Epithelial cell of proximal tubule (primary cell): ENCODE measurements around the gene ARMS2. TPM values are rescaled to one million over a fixed set of nuclear protein-coding genes. Genes with fewer than 3 reads are reported as not detected.

Source experiments
- DNase-seq: peaks from one replicate; pipeline ENCODE4 v3.0.0-alpha.2; 2011; ENCODE audit warnings: low read depth
- H3K4me3 ChIP-seq: 2 replicates; pipeline ENCODE4 v1.5.1; 2011; ENCODE audit warnings: low read depth, mild to moderate bottlenecking, low read length
- CTCF ChIP-seq: conservative IDR thresholded peaks from 2 replicates; pipeline ENCODE4 v1.5.1; 2012; ENCODE audit warnings: low read depth, mild to moderate bottlenecking, low read length
- total RNA-seq: library from RNA; depleted of rRNA; stranded (reverse); fragments of >200 nt; gene quantifications from 2 replicates; pipeline ENCODE4 v1.2.3, GENCODE V29; 2015

ARMS2 gene
- total RNA-seq, 1 donor from 2014 or later = not detected

- TF ChIP-seq CTCF = no peak
- no peak overlapping the region for H3K4me3 ChIP-seq
- DNase-seq = no peak
Measured at GRCh38 chr10:122464586-122464985, 10.1 kb downstream of the ARMS2 start.

- no peak for DNase-seq
- TF ChIP-seq CTCF = no peak
- H3K4me3 ChIP-seq = no peak overlapping the region
Measured at GRCh38 chr10:122465401-122466040, 11.1 kb downstream of the ARMS2 start.

GRCh38 chr10:122466951-122467381 is 12.5 kb downstream of the ARMS2 start:
- no peak for DNase-seq
- H3K4me3 ChIP-seq = no peak overlapping the region
- TF ChIP-seq CTCF = no peak

GRCh38 chr10:122467701-122468100 is 13.2 kb downstream of the ARMS2 start:
- H3K4me3 ChIP-seq = no peak overlapping the region
- no peak for DNase-seq
- TF ChIP-seq CTCF = no peak

- H3K4me3 ChIP-seq = no peak overlapping the region
- DNase-seq = no peak
- TF ChIP-seq CTCF = no peak
Measured at GRCh38 chr10:122468307-122468925, 14.0 kb downstream of the ARMS2 start.

GRCh38 chr10:122468926-122469781 is 14.7 kb downstream of the ARMS2 start:
- no peak for TF ChIP-seq CTCF
- peak; percentile 95 for DNase-seq
- H3K4me3 ChIP-seq = no peak overlapping the region
